GM12892 (cell line): ENCODE measurements around the gene COG5.

Experiments used
- POLR2A ChIP-seq: IDR thresholded peaks from 2 replicates; pipeline ENCODE4 v1.6.1; 2011; ENCODE audit warnings: low read depth, low read length, control low read depth
- TAF1 ChIP-seq: IDR thresholded peaks from 2 replicates; pipeline ENCODE4 v1.6.1; 2011; ENCODE audit warnings: low read depth, mild to moderate bottlenecking, control low read depth, low read length, borderline replicate concordance

GRCh38 chr7:107274506-107274905 lies 289.2 kb downstream of the COG5 start:
- TF ChIP-seq POLR2A (no peak), TAF1 (no peak)
